DMS79 (cell line): ENCODE results near the gene IL26.

Experiments used
- DNase-seq: peaks from one replicate; lab custom pipeline; 2025; lab: John Stamatoyannopoulos, UW

Gene IL26

DNA sequence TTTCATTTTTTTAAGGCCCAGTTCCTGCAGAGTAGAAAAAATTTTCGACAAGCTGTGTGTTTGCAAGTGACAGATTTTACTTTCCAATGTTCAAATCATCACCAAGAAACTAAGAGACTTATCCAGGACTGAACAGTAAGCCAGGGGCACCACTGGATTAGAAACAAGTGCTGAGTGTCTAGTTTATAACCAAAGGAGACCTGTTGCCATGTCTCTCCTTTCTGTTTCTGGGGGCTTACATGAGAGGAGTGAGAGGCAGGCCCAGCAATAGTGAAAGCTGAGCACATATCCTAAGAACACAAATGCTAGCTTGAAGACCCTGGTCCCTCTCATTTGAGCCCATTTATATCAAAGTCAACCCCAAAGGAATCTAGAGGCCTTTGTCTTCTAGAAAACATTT is 69.0 kb downstream of the IL26 start:
- no peak for DNase-seq

DNA sequence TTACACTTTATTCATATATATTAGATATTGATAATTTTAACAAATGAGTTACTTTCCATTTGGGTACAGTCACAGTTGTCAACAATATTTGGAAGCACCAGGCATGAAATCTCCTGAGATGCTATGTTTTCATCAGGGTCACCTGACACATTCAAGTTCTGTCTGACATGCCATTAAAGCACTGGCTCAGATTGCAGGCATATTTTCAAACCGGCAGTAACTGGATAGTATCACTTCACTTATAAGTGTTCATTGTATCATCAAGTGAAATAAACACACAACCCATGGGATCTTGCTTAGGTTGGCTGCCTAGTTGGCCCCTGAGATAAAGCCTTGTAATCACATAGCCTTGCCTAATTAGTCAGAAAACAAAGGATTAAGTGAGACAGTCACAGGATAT is 70.8 kb downstream of the IL26 start:
- DNase-seq: no peak
